ENCODE measurements around the gene TAAR8.
"Not testable (repeated sequence)": the region's sequence is repeated elsewhere in the genome, so short reads cannot be mapped to it uniquely, and the experiment has no call there.

Gene TAAR8

DNA sequence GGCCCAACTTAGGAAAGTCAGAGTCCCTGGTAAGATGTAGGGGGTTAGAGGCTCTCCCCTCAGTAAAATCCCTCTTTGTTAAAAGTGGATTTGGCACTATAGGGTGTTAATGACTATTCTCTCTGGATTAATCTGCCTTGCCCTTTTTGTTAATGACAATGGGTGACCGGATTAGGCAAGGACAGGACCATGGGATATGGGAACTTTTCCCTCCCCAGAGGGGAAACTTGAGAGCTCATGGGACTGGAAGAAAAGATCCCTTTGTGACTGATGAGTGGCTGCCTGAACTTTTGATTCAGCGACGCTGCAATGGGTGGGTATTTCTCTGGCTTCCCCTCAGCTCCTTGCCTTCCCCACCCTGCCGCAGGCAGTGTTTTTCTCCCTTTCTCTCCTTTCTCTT lies 26.6 kb upstream of the TAAR8 start:
- TF ChIP-seq, protein P1, sequence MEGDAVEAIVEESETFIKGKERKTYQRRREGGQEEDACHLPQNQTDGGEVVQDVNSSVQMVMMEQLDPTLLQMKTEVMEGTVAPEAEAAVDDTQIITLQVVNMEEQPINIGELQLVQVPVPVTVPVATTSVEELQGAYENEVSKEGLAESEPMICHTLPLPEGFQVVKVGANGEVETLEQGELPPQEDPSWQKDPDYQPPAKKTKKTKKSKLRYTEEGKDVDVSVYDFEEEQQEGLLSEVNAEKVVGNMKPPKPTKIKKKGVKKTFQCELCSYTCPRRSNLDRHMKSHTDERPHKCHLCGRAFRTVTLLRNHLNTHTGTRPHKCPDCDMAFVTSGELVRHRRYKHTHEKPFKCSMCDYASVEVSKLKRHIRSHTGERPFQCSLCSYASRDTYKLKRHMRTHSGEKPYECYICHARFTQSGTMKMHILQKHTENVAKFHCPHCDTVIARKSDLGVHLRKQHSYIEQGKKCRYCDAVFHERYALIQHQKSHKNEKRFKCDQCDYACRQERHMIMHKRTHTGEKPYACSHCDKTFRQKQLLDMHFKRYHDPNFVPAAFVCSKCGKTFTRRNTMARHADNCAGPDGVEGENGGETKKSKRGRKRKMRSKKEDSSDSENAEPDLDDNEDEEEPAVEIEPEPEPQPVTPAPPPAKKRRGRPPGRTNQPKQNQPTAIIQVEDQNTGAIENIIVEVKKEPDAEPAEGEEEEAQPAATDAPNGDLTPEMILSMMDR (IDR thresholded peaks at IDR 0.05): no peak
- TF ChIP-seq ZFX (IDR thresholded peaks at IDR 0.05; ENCODE audit: borderline replicate concordance): no peak
- no peak overlapping the region for H3K27ac ChIP-seq

DNA sequence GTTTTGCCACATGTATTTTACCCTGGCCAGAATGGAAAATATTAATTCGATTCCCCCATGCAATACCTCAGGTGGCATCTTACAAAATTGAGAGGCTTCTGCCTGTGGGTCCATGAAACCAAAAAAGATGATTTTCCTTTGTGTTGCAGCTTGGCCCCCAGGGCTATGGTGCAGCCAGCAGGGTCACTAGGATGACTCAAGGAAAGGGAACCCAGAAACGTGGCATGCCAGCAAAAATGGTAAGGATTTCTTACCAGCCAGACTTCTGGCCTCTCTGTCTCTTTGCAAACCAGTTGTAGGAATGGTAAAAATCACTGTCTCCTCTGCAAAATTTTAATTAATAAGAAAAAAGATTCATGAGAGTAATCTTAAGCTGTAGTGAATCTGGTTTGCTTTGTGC lies 26.0 kb upstream of the TAAR8 start:
- no peak for TF ChIP-seq ZFX (IDR thresholded peaks at IDR 0.05; ENCODE audit: borderline replicate concordance)
- TF ChIP-seq, protein P1 (IDR thresholded peaks at IDR 0.05): no peak
- H3K27ac ChIP-seq: no peak overlapping the region

DNA sequence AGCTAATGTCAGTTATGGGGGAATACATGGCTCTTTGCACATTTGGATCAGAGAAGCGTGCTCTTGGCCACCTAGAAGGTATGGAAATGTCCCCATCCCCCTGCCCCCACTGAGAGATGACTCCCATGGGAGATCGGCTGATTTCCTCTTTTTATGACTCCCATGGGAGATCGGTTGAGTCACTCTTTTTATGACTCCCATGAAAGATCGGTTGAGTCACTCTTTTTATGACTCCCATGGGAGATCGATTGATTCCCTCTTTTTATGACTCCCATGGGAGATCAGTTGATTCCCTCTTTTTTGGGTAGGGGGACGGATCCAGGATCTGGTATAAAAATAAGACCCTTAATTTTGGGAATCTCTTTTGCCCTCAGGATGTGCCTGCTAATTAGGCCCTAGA lies 24.7 kb upstream of the TAAR8 start:
- TF ChIP-seq ZFX (IDR thresholded peaks at IDR 0.05; ENCODE audit: borderline replicate concordance): no peak
- TF ChIP-seq, protein P1 (IDR thresholded peaks at IDR 0.05): no peak
- no peak overlapping the region for H3K27ac ChIP-seq

DNA sequence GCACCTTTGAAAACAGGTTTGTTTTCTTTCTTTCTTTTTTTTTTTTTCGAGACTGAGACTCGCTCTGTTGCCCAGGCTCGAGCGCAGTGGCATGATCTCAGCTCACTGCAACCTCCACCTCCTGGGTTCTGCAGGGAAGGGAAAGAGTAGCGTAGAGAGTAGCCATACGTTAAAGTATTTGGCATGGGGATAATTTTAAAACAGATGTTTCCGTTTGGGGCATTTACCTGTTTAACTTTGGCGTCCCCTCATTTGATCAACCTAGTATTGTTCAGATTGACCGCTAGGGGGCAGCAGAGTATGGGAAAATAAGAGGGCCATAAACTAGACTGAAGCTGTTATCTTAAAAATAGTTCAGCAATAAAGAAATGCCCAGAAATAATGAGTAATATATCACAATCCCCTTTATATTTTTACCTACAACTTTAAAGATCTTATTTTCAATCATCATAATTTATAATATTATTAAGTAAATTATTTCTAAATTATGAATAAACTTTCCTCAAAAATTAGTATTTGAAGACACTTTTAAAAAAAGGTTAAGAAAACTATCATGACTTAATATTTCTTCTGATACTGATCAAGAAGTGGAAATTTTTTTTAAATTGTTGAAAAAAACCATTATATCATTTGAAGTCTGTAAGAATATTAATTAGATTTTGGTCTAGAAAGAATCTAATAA lies 22.0 kb upstream of the TAAR8 start:
- TF ChIP-seq, protein P1 (IDR thresholded peaks at IDR 0.05): peak; percentile 87
- no peak for TF ChIP-seq ZFX (IDR thresholded peaks at IDR 0.05; ENCODE audit: borderline replicate concordance)
- no peak overlapping the region for H3K27ac ChIP-seq

DNA sequence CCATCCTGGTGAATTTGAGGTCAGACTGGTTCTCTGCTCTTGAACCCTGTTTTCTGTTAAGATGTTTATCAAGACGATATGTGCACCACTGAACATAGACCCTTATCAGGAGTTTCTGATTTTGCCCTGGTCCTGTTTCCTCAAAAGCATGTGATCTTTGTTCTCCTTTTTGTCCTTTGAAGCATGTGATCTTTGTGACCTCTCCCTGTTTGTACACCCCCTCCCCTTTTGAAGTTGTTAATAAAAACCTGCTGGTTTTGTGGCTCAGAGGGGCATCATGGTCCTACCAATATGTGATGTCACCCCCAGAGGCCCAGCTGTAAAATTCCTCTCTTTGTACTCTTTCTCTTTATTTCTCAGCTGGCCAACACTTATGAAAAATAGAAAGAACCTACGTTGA lies 17.9 kb upstream of the TAAR8 start:
- H3K27ac ChIP-seq: not testable (repeated sequence)

DNA sequence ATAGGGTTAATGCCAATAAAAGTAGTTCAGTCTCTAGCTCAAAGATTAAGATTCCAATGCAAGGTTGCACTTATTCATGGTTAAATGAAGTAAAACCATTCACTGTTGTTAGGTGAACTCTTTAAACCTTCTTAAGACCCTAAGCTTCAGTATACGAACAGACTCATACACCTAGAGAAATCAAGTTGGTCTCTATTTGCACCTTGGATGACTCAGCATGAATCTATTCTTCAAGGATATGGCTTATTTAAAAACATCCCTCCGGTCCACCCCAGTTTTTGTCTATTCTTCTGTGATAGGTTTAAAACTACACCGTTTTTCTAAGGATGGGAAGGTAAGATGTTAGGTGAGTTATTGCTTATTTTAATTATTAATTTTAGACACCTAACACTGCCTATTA lies 15.3 kb upstream of the TAAR8 start:
- TF ChIP-seq, protein P1 (IDR thresholded peaks at IDR 0.05): no peak
- no peak for TF ChIP-seq ZFX (IDR thresholded peaks at IDR 0.05; ENCODE audit: borderline replicate concordance)
- no peak overlapping the region for H3K27ac ChIP-seq

DNA sequence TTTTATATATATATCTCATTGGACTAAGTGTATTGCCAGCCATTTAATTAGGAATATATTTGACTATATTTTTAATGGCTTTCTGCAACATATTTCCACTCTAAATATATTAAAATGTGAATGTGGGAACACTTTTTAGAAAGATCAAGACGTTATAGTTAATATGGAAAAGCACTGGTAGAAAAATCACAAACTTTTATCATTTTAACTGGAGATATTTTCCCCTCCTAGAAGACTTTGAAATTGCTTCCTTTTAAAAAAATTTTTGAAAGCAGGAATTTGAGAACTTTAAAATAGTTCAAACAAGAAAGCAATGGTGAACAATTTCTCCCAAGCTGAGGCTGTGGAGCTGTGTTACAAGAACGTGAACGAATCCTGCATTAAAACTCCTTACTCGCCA lies 14.5 kb upstream of the TAAR8 start, which contains the start of gene TAAR9:
TSS of gene TAAR9 (plus strand) at position 301 of the 400 bp plus-strand sequence. CDS start at position 314, 13 bp downstream.
- no peak within 1 kb of the TSS for H3K27ac ChIP-seq
- no peak for TF ChIP-seq ZFX (IDR thresholded peaks at IDR 0.05; ENCODE audit: borderline replicate concordance)
- TF ChIP-seq, protein P1 (IDR thresholded peaks at IDR 0.05): no peak

DNA sequence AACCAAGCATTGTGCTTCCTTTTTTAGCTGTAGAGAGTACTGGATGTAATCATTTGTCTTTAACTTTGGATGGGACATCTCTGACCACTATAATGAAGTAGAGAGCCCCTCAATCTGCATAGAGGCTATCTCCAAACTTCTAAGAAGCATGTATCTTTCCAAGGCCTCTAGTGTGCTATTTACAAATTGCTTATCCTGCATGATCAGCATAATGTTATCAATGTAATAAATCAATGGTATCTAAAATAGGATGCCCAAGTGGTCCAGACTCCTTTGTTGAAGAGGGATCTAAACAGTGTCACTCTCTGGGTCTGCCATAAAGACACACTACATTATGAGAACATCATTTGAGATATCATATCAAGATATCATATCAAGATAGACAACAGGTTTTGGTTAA lies 7.6 kb upstream of the TAAR8 start:
- no peak overlapping the region for H3K27ac ChIP-seq
- TF ChIP-seq ZFX (IDR thresholded peaks at IDR 0.05; ENCODE audit: borderline replicate concordance): no peak
- TF ChIP-seq, protein P1 (IDR thresholded peaks at IDR 0.05): no peak

Measured in 22Rv1 (cell line).